GM18517 (cell line): ENCODE data around the gene TIMD4.
A peak's percentile ranks its signal among the peaks of the same experiment; 100 is the strongest.
"Not testable (repeated sequence)": the region's sequence is repeated elsewhere in the genome, so short reads cannot be mapped to it uniquely, and the experiment has no call there.

Experiments
- ATAC-seq: cut with Tn5 transposase; IDR thresholded peaks from one replicate; pipeline ENCODE4 v1.9.1; 2021; ENCODE audit warnings: mild to moderate bottlenecking, moderate library complexity; ENCODE audit not compliant: unreplicated experiment

TIMD4 gene

GRCh38 chr5:156963125-156963524, at the start of gene TIMD4:
Gene TIMD4 (minus strand): TSS chr5:156963226. CDS start chr5:156963198, 28 bp downstream.
- ATAC-seq, result no peak

GRCh38 chr5:157006262-157006661, 43.2 kb upstream of the TIMD4 start:
- ATAC-seq, result no peak

- ATAC-seq, result no peak
These were observed 42.0 kb upstream of the TIMD4 start for GRCh38 chr5:157004893-157005551.

- no peak for ATAC-seq
These were observed 28.7 kb upstream of the TIMD4 start for GRCh38 chr5:156991714-156992113.

- no peak for ATAC-seq
These were observed 21.0 kb upstream of the TIMD4 start for GRCh38 chr5:156984064-156984463.

GRCh38 chr5:156981481-156981880, 18.5 kb upstream of the TIMD4 start:
- ATAC-seq, result no peak

GRCh38 chr5:156974328-156974727, 11.3 kb upstream of the TIMD4 start:
- ATAC-seq, result no peak

- ATAC-seq, result no peak
These were observed 9.0 kb upstream of the TIMD4 start for GRCh38 chr5:156971848-156972525.

GRCh38 chr5:156971415-156971814, 8.4 kb upstream of the TIMD4 start:
- ATAC-seq, result no peak

GRCh38 chr5:156967386-156967785, 4.4 kb upstream of the TIMD4 start:
- not testable (repeated sequence) for ATAC-seq

- no peak for ATAC-seq
These were observed 6.7 kb downstream of the TIMD4 start for GRCh38 chr5:156956321-156956720.

GRCh38 chr5:156951359-156951758, 11.7 kb downstream of the TIMD4 start:
- no peak for ATAC-seq

GRCh38 chr5:156950716-156951115, 12.3 kb downstream of the TIMD4 start:
- no peak for ATAC-seq

GRCh38 chr5:156949424-156949823, 13.6 kb downstream of the TIMD4 start:
- no peak for ATAC-seq

- ATAC-seq, result no peak
These were observed 15.1 kb downstream of the TIMD4 start for GRCh38 chr5:156947925-156948324.

- peak; percentile 97 for ATAC-seq
These were observed 21.0 kb downstream of the TIMD4 start for GRCh38 chr5:156942064-156942463.

GRCh38 chr5:156940462-156940861, 22.6 kb downstream of the TIMD4 start:
- not testable (repeated sequence) for ATAC-seq

GRCh38 chr5:156936972-156937371, 26.1 kb downstream of the TIMD4 start:
- ATAC-seq, result no peak

- ATAC-seq, result peak; percentile 51
These were observed 28.4 kb downstream of the TIMD4 start for GRCh38 chr5:156934450-156935211.

- no peak for ATAC-seq
These were observed 33.6 kb downstream of the TIMD4 start for GRCh38 chr5:156929366-156929948.

- no peak for ATAC-seq
These were observed 35.5 kb downstream of the TIMD4 start for GRCh38 chr5:156927545-156927944.
